HG03039 (cell line): ENCODE data around the gene NDUFB7.
"Not testable (repeated sequence)": the region's sequence is repeated elsewhere in the genome, so short reads cannot be mapped to it uniquely, and the experiment has no call there.

Experiments used
- ATAC-seq: cut with Tn5 transposase; IDR thresholded peaks from one replicate; pipeline ENCODE4 v1.9.1; 2021; ENCODE audit warnings: mild to moderate bottlenecking, moderate library complexity; ENCODE audit not compliant: unreplicated experiment

Gene NDUFB7

GRCh38 chr19:14571695-14572490 is at the start of gene NDUFB7:
NDUFB7 (minus strand) TSS chr19:14572066; CDS start chr19:14572000, 66 bp downstream.
- ATAC-seq = peak; percentile 69

DNA sequence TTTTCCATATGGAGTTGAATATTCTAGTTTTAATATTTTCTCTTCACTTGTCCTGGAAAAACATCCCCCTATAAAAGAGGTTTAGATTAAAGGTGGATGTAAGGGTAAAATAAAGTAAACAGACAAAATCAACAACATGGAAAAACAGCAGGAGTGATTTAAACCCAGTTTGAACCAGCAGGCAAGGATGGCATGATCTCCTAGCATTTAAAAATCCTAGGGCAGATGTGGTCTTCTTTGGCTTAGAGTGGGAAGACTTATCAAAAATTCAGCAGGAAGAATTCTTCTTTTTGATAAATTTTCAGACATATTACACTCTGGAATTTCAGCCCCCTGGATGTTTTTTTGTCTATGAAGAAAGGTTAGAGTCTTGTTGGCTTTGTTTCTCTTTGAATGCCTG is 47.5 kb upstream of the NDUFB7 start:
- ATAC-seq = no peak

DNA sequence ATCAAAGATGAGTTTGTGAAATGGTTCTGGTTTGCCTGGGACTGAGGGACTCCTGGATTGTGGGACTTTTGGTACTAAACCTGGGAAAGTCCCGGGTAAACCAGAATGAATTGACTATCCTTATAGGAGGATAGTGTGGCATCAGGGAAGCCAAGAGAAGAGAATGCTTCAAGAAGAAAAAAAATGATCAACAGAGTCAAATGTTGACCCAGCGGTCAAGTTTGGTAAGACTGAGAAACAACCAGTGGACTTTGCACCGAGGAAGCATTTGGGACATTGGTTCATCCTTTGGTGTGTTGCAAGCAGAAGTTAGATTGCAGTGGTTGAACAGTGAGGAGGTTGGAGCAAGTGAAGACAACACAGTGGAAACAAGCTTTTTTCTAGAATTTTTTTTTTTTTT is 44.5 kb upstream of the NDUFB7 start:
- no peak for ATAC-seq

DNA sequence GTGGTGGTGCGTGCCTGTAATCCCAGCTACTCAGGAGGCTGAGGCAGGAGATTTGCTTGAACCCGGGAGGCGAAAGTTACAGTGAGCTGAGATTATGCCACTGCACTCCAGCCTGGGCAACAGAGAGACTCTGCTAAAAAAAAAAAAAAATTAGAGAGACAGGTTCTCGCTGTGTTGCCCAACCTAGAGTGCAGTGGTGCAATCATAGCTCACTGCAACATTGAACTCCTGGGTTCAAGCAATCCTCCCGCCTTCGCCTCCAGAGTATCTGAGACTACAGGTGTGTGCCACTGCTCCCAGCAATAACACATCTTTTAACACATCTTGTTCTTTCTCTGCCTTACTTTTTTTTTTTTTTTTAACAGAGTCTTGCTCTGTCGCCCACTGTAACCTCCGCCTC is 43.8 kb upstream of the NDUFB7 start:
- ATAC-seq = no peak

DNA sequence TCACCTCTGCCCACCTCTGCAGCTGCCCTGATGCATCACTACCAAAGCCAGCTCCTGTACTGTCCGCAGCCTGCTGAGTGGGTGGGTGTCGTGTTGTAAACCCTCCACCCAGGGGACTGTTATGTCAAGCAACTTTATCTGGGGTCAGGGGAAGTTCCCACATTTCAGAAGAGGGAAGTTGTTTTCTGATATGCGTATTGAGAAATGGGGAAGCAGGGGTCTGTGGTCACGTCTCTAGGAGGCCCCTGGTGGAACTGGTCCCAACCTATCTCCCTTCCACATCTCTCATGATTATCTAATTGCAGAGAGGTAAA is 42.2 kb upstream of the NDUFB7 start:
- no peak for ATAC-seq

GRCh38 chr19:14613399-14614098 is 41.7 kb upstream of the NDUFB7 start:
- not testable (repeated sequence) for ATAC-seq

- ATAC-seq = no peak
These were observed 40.8 kb upstream of the NDUFB7 start for GRCh38 chr19:14612657-14613056.

DNA sequence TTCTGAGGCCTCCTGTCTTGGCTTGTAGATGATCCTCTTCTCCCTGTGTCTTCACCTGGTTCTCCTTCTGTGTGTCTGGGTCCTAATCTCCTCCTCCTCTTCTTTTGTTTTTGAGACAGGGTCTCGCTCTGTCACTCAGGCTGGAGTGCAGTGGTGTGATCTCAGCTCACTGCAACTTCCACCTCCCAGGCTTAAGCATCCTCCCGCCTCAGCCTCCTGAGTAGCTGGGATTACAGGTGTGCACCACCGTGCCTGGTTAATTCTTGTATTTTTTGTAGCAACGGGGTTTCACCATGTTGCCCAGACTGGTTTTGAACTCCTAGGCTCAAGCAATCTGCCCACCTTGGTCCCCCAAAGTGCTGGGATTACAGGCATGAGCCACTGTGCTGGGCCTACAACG is 40.4 kb upstream of the NDUFB7 start:
- ATAC-seq = not testable (repeated sequence)

DNA sequence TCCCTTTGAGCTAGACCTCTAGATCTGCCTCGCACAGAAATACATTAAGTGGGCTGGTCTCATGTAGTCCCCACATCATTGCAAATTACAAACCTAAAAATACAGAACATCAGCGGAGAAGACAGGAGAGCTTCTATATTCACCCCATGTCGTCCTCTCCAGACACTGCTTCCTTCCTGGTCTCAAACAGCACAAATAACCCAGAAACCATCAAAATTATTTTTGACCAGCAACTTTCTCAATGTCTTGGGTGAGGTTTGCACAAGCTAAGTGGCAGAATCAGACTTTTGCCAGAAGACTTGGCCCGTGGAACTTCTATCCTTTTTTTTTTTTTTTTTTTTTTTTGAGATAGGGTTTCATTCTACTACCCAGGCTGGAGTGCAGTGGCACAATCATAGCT is 39.2 kb upstream of the NDUFB7 start:
- no peak for ATAC-seq

GRCh38 chr19:14606627-14607026 is 34.8 kb upstream of the NDUFB7 start:
- ATAC-seq = no peak

DNA sequence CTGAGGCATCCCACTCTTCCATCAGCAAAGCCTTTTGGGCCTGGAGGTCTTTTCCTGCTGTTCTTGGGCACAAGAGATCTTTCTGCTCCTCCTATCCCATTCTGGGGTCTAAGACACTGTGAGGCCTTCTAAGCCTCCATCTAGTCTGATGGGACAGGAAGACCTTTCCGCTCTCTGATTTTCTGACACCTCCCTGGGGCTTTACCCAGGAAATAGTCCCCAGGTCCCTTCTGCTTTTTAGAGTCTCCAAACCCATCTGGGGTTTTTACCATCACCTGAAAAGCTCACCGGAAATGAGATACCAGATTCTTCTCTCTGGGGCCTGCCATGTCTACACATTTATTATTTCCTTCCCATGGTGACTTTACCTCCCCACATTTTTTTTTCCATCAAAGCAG is 32.1 kb upstream of the NDUFB7 start:
- ATAC-seq = no peak

DNA sequence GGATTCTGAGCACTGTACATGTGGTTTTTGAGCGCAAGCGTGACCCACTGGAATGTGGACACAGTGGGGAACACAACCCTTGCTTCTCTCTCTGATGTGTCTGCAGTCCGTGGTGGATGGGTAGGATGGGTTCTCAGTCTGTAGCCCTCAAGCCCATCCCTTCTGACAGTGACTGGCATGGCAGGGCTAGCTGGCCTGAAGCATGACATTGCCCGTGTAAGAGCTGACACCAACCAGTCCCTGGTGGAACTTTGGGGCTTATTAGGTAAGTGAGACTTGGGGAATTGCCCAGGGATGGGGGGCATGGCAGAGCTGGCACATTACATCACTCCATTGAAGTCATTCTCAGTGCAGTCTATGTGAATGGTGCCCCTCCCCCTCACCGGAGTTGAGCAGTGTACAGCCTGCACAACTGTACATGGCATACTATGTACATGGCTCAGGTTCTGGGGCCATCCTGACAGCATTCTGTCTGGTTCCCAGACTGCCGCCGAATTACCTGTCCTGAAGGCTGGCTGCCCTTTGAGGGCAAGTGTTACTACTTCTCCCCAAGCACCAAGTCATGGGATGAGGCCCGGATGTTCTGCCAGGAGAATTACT is 27.8 kb upstream of the NDUFB7 start:
- no peak for ATAC-seq

DNA sequence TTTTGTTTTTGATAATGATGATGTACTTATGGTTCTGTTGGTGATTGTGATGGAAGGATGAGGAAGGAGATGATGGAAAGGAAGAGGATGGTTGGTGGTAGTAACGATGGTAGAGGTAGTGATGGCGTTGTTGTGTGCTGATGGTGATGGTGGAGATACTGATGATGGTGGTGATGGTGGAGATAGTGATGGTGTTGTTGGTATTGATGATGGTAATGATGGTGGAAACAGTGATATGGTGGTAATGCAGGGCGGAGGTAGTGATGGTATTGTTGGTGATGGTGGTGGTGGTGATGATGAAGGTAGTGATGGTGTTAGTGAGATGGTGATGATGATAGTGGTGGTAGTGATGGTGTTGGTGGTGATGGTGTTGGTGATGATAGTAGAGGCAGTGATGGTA is 23.7 kb upstream of the NDUFB7 start:
- no peak for ATAC-seq

GRCh38 chr19:14589433-14589832 is 17.6 kb upstream of the NDUFB7 start:
- not testable (repeated sequence) for ATAC-seq

GRCh38 chr19:14585187-14585586 is 13.3 kb upstream of the NDUFB7 start:
- peak; percentile 64 for ATAC-seq

- ATAC-seq = not testable (repeated sequence)
These were observed 12.5 kb upstream of the NDUFB7 start for GRCh38 chr19:14584372-14584771.

GRCh38 chr19:14582894-14583340 is 11.1 kb upstream of the NDUFB7 start, which contains the start of gene CLEC17A:
CLEC17A (plus strand) TSS chr19:14583084; CDS start chr19:14583161, 77 bp downstream.
- ATAC-seq = no peak

- ATAC-seq = no peak
These were observed 8.9 kb upstream of the NDUFB7 start for GRCh38 chr19:14580623-14581237.

GRCh38 chr19:14577885-14578427 is 6.1 kb upstream of the NDUFB7 start:
- no peak for ATAC-seq

- ATAC-seq = no peak
These were observed 5.4 kb upstream of the NDUFB7 start for GRCh38 chr19:14577264-14577663.

GRCh38 chr19:14576363-14576762 is 4.5 kb upstream of the NDUFB7 start:
- no peak for ATAC-seq
